Progenitor cell of endocrine pancreas (in vitro differentiated cells): ENCODE results near the gene ALDOC. TPM values are rescaled to one million over a fixed set of nuclear protein-coding genes. Genes with fewer than 3 reads are reported as not detected.

Source experiments
- DNase-seq: peaks from one replicate; pipeline ENCODE4 v3.0.0; 2021; ENCODE audit warnings: low spot score; ENCODE audit not compliant: unreplicated experiment
- H3K27ac Mint-ChIP-seq: 2 replicates; pipeline ENCODE4 v1.8.0; 2021; ENCODE audit warnings: mild to moderate bottlenecking, moderate library complexity, mixed read lengths
- H3K27me3 Mint-ChIP-seq: 2 replicates; pipeline ENCODE4 v1.8.0; 2021; ENCODE audit warnings: mixed read lengths
- H3K36me3 Mint-ChIP-seq: 2 replicates; pipeline ENCODE4 v1.8.0; 2022; ENCODE audit warnings: mixed read lengths; ENCODE audit not compliant: insufficient read depth
- H3K4me1 Mint-ChIP-seq: 2 replicates; pipeline ENCODE4 v1.8.0; 2021; ENCODE audit warnings: low read depth, mixed read lengths
- H3K4me3 Mint-ChIP-seq: 2 replicates; pipeline ENCODE4 v1.8.0; 2021; ENCODE audit warnings: low read depth, mild to moderate bottlenecking, moderate library complexity, mixed read lengths
- H3K9me3 Mint-ChIP-seq: 2 replicates; pipeline ENCODE4 v1.8.0; 2021; ENCODE audit warnings: low read depth, mixed read lengths
- CTCF ChIP-seq: fragments of 200-600 bp; sonication (generic); IDR thresholded peaks from one replicate; pipeline ENCODE4 v1.5.0; 2021; ENCODE audit warnings: antibody characterized with exemption, mild to moderate bottlenecking; ENCODE audit not compliant: unreplicated experiment
- total RNA-seq: library from RNA; stranded (reverse); gene quantifications from 2 replicates; pipeline ENCODE4 v1.2.1, GENCODE V29; 2021

ALDOC gene
- total RNA-seq, 1 donor from 2014 or later = 4.8 TPM

GRCh38 chr17:28618464-28618863, 41.8 kb upstream of the ALDOC start:
- Mint-ChIP-seq H3K4me1 (no peaks in the 10 kb centered on the region), H3K36me3 (peaks cover 46% of the 10 kb centered on the region), H3K4me3 (no peak overlapping the region), H3K9me3 (no peaks in the 10 kb centered on the region), H3K27ac (no peak overlapping the region), H3K27me3 (no peaks in the 10 kb centered on the region)
- no peak for DNase-seq
- TF ChIP-seq CTCF = no peak

GRCh38 chr17:28616281-28616680, 39.6 kb upstream of the ALDOC start:
- Mint-ChIP-seq H3K36me3 (peaks cover 36% of the 10 kb centered on the region), H3K4me1 (no peaks in the 10 kb centered on the region), H3K4me3 (no peak overlapping the region)

GRCh38 chr17:28615260-28615940, 38.7 kb upstream of the ALDOC start:
- H3K36me3 Mint-ChIP-seq = peaks cover 35% of the 10 kb centered on the region
- no peaks in the 10 kb centered on the region for H3K4me1 Mint-ChIP-seq
- DNase-seq = no peak
- H3K27me3 Mint-ChIP-seq = no peaks in the 10 kb centered on the region
- H3K27ac Mint-ChIP-seq = no peak overlapping the region
- no peak overlapping the region for H3K4me3 Mint-ChIP-seq
- H3K9me3 Mint-ChIP-seq = no peaks in the 10 kb centered on the region
- no peak for TF ChIP-seq CTCF

More at GRCh38 chr17:28616281-28616680, 39.6 kb upstream of the ALDOC start:
- no peak for DNase-seq
- TF ChIP-seq CTCF = no peak
- Mint-ChIP-seq H3K27ac (no peak overlapping the region), H3K9me3 (no peaks in the 10 kb centered on the region), H3K27me3 (no peaks in the 10 kb centered on the region)

GRCh38 chr17:28613931-28614381, 37.3 kb upstream of the ALDOC start, which contains the start of gene RSKR:
Gene RSKR (minus strand): TSS chr17:28614185. CDS start chr17:28614161, 24 bp downstream.
- peaks cover 29% of the 10 kb centered on the region for H3K36me3 Mint-ChIP-seq
- H3K4me1 Mint-ChIP-seq = no peaks in the 10 kb centered on the region
- DNase-seq = no peak
- peak within 1 kb of the TSS; percentile 81 for H3K27ac Mint-ChIP-seq
- no peaks in the 10 kb centered on the region for H3K27me3 Mint-ChIP-seq
- no peak for TF ChIP-seq CTCF
- no peak within 1 kb of the TSS for H3K4me3 Mint-ChIP-seq
- H3K9me3 Mint-ChIP-seq = no peaks in the 10 kb centered on the region

GRCh38 chr17:28612936-28613872, 36.5 kb upstream of the ALDOC start:
- H3K36me3 Mint-ChIP-seq = peaks cover 26% of the 10 kb centered on the region
- no peaks in the 10 kb centered on the region for H3K27me3 Mint-ChIP-seq
- peak; percentile 31 for DNase-seq
- TF ChIP-seq CTCF = peak; percentile 69
- no peaks in the 10 kb centered on the region for H3K9me3 Mint-ChIP-seq
- no peak overlapping the region for H3K4me3 Mint-ChIP-seq
- no peak overlapping the region for H3K27ac Mint-ChIP-seq
- no peaks in the 10 kb centered on the region for H3K4me1 Mint-ChIP-seq
